NCI-H1930 (cell line): ENCODE results near the gene IRAG1.
"Not testable (repeated sequence)": the region's sequence is repeated elsewhere in the genome, so short reads cannot be mapped to it uniquely, and the experiment has no call there.

Source experiments
- DNase-seq, 2 experiments: peaks; one replicate each; lab custom pipeline; 2025; lab: John Stamatoyannopoulos, UW

The IRAG1 gene

GRCh38 chr11:10708131-10708530 lies 14.6 kb upstream of the IRAG1 start:
- DNase-seq = no peak

- DNase-seq = no peak
These were observed 8.4 kb upstream of the IRAG1 start for GRCh38 chr11:10701982-10702381.

GRCh38 chr11:10699072-10699471 lies 5.5 kb upstream of the IRAG1 start:
- no peak for DNase-seq

- DNase-seq = no peak
These were observed 3.7 kb upstream of the IRAG1 start for GRCh38 chr11:10697323-10697620.

- DNase-seq = no peak
These were observed 3.1 kb upstream of the IRAG1 start for GRCh38 chr11:10696468-10697322.

GRCh38 chr11:10695833-10696232 lies 2.3 kb upstream of the IRAG1 start:
- no peak for DNase-seq

GRCh38 chr11:10694486-10695239 lies 1.1 kb upstream of the IRAG1 start:
- no peak for DNase-seq

- DNase-seq = no peak
These were observed 932 bp downstream of the IRAG1 start for GRCh38 chr11:10692531-10693115.

GRCh38 chr11:10688401-10688800 lies 5.2 kb downstream of the IRAG1 start:
- no peak for DNase-seq

- DNase-seq = no peak
These were observed 7.2 kb downstream of the IRAG1 start for GRCh38 chr11:10686311-10686710.

GRCh38 chr11:10683429-10683828 lies 10.1 kb downstream of the IRAG1 start:
- DNase-seq = no peak

- no peak for DNase-seq
These were observed 12.5 kb downstream of the IRAG1 start for GRCh38 chr11:10680956-10681487.

GRCh38 chr11:10680279-10680678 lies 13.3 kb downstream of the IRAG1 start:
- DNase-seq = not testable (repeated sequence)

GRCh38 chr11:10679644-10680043 lies 13.9 kb downstream of the IRAG1 start:
- DNase-seq = no peak

- DNase-seq = no peak
These were observed 15.5 kb downstream of the IRAG1 start for GRCh38 chr11:10678101-10678500.

- no peak for DNase-seq
These were observed 16.6 kb downstream of the IRAG1 start for GRCh38 chr11:10676919-10677318.

- DNase-seq = no peak
These were observed 18.6 kb downstream of the IRAG1 start for GRCh38 chr11:10674911-10675440.

- DNase-seq = no peak
These were observed 19.1 kb downstream of the IRAG1 start for GRCh38 chr11:10674440-10674855.

GRCh38 chr11:10673501-10674062 lies 20.0 kb downstream of the IRAG1 start:
- DNase-seq = no peak

GRCh38 chr11:10670099-10670498 lies 23.5 kb downstream of the IRAG1 start:
- DNase-seq = no peak

GRCh38 chr11:10669258-10670033 lies 24.1 kb downstream of the IRAG1 start:
- DNase-seq = no peak
